Fibroblast of lung (primary cell): ENCODE results near the gene SGTA. TPM values are rescaled to one million over a fixed set of nuclear protein-coding genes. Genes with fewer than 3 reads are reported as not detected.

Experiments
- DNase-seq, 2 donors: peaks; one replicate each; pipeline versions ENCODE4 v3.0.0 to v3.0.0-alpha.2; 2010; ENCODE audit warnings: low read depth in 2 of 2
- H2AFZ ChIP-seq: 2 replicates; pipeline ENCODE4 v1.5.1; 2012; ENCODE audit warnings: low read length, control low read depth, inconsistent platforms
- H3K27ac ChIP-seq: 2 replicates; pipeline ENCODE4 v1.5.1; 2011; ENCODE audit warnings: low read length, control low read depth; ENCODE audit not compliant: insufficient read depth
- H3K27me3 ChIP-seq: 2 replicates; pipeline ENCODE4 v1.5.1; 2011; ENCODE audit warnings: mild to moderate bottlenecking, low read length; ENCODE audit not compliant: control insufficient read depth, insufficient read depth
- H3K36me3 ChIP-seq: 2 replicates; pipeline ENCODE4 v1.5.1; 2011; ENCODE audit warnings: low read length; ENCODE audit not compliant: control insufficient read depth, insufficient read depth
- H3K4me1 ChIP-seq: 2 replicates; pipeline ENCODE4 v1.5.1; 2011; ENCODE audit warnings: low read length; ENCODE audit not compliant: control insufficient read depth, insufficient read depth; ENCODE audit errors: extremely low read depth
- H3K4me2 ChIP-seq: 2 replicates; pipeline ENCODE4 v1.5.1; 2011; ENCODE audit warnings: low read length, control low read depth; ENCODE audit not compliant: insufficient read depth; ENCODE audit errors: extremely low read depth
- H3K4me3 ChIP-seq, 4 experiments: fragments of 200-600 bp in 1 of 4; sonication (generic) in 1 of 4; replicated peaks in 1 of 4; 2 replicates each; pipeline ENCODE4 v1.5.1; 2011 to 2016; ENCODE audit warnings: low read length in 4 of 4, low read depth in 3 of 4, mild to moderate bottlenecking in 3 of 4, control low read depth in 2 of 4, inconsistent platforms in 1 of 4, mixed read lengths in 1 of 4; ENCODE audit not compliant: insufficient read depth in 1 of 4; ENCODE audit errors: control extremely low read depth in 1 of 4
- H3K79me2 ChIP-seq: 2 replicates; pipeline ENCODE4 v1.5.1; 2012; ENCODE audit warnings: mild to moderate bottlenecking, low read length, inconsistent platforms; ENCODE audit not compliant: control insufficient read depth, insufficient read depth
- H3K9ac ChIP-seq: 2 replicates; pipeline ENCODE4 v1.5.1; 2011; ENCODE audit warnings: mild to moderate bottlenecking, low read length, control low read depth; ENCODE audit not compliant: insufficient read depth
- H3K9me3 ChIP-seq: 2 replicates; pipeline ENCODE4 v1.5.1; 2012; ENCODE audit warnings: low read depth, low read length; ENCODE audit not compliant: control insufficient read depth, insufficient read depth
- H4K20me1 ChIP-seq: 2 replicates; pipeline ENCODE4 v1.5.1; 2011; ENCODE audit warnings: low read length; ENCODE audit not compliant: control insufficient read depth, insufficient read depth; ENCODE audit errors: extremely low read depth
- EZH2 ChIP-seq: IDR thresholded peaks from 2 replicates; pipeline ENCODE4 v1.5.1; 2012; ENCODE audit warnings: low read length, control low read depth, mild to moderate bottlenecking; ENCODE audit errors: missing control alignments
- polyA plus RNA-seq, 2 donors: library from polyadenylated mRNA; depleted of rRNA in 1 of 2; stranded (reverse) in 1 of 2; unstranded in 1 of 2; fragments of >200 nt; gene quantifications; 2 replicates each; pipeline ENCODE4 v1.2.1, GENCODE V29; 2011 to 2012; ENCODE audit warnings: missing spikeins in 1 of 2
- total RNA-seq: library from RNA; depleted of rRNA; stranded (reverse); fragments of >200 nt; gene quantifications from 2 replicates; pipeline ENCODE4 v1.2.1, GENCODE V29; 2014
- TF ChIP-seq, protein P1 (sequence below), 2 donors: IDR thresholded peaks in 1 of 2; conservative IDR thresholded peaks in 1 of 2; 1 replicate in 1 of 2; 2 replicates in 1 of 2; pipeline ENCODE4 v1.5.1; 2011 to 2012; ENCODE audit warnings: low read length in 2 of 2, control low read depth in 1 of 2, inconsistent platforms in 1 of 2, low read depth in 1 of 2, mild to moderate bottlenecking in 1 of 2

The SGTA gene
- total and polyA plus RNA-seq, 2 donors (not counting 1 experiment from before 2014, with no cell fraction given) = 26.8 to 33.4 TPM

DNA sequence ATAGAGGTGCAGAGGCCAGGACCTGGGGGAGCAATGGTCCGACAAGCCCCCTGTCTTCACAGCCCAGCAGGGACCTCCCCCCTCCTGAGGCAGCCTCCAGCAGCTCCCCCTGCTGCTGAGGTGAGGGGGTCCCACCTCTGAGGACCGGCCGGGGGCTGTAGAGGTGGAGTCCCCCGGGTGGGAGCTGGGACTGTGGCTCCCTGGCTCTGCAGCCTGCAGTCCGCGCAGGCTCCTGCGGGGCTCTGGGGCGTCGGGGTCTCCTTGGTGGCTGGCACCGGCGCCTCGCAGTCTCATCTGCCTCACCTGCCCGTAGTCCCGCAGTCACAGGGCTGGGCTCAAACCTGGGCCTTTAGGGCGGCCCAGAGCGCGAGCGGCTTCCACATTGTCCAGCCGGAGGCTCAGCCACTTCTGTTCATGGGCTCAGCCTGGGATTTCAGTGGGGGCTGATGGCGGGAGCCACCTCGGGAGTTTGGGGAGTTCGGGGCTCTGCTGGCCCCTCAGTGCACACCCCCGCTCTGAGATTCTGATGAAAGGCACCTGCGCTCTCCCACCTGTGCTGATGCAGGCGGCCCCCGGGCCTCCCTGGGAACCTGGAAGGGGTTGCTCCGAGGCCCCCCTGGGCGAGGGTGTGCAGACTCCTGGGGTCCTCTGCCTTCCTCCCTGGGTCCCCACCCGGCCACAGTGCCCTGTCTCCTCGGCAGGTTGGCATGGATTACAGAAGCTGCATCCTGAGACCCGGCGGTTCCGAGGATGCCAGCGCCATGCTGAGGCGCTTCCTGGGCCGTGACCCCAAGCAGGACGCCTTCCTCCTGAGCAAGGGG is 29.6 kb upstream of the SGTA start:
- no peaks in the 10 kb centered on the region for H3K79me2 ChIP-seq
- no peak overlapping the region for H3K4me2 ChIP-seq
- no peak overlapping the region for H3K27ac ChIP-seq
- no peak overlapping the region for H3K9ac ChIP-seq
- H3K4me3 ChIP-seq = no peak overlapping the region
- no peaks in the 10 kb centered on the region for H3K4me1 ChIP-seq
- no peaks in the 10 kb centered on the region for H4K20me1 ChIP-seq
- no peak for DNase-seq
- TF ChIP-seq, protein P1, sequence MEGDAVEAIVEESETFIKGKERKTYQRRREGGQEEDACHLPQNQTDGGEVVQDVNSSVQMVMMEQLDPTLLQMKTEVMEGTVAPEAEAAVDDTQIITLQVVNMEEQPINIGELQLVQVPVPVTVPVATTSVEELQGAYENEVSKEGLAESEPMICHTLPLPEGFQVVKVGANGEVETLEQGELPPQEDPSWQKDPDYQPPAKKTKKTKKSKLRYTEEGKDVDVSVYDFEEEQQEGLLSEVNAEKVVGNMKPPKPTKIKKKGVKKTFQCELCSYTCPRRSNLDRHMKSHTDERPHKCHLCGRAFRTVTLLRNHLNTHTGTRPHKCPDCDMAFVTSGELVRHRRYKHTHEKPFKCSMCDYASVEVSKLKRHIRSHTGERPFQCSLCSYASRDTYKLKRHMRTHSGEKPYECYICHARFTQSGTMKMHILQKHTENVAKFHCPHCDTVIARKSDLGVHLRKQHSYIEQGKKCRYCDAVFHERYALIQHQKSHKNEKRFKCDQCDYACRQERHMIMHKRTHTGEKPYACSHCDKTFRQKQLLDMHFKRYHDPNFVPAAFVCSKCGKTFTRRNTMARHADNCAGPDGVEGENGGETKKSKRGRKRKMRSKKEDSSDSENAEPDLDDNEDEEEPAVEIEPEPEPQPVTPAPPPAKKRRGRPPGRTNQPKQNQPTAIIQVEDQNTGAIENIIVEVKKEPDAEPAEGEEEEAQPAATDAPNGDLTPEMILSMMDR (conservative IDR thresholded peaks at IDR 0.05 in 1 of 2, IDR thresholded peaks at IDR 0.05 in 1 of 2; ENCODE audit: low read depth in 1 of 2, low read length in 2 of 2) = no peak
- no peak for TF ChIP-seq EZH2
- peaks cover 4% of the 10 kb centered on the region for H3K36me3 ChIP-seq
- H3K9me3 ChIP-seq = no peaks in the 10 kb centered on the region
- no peak overlapping the region for H2AFZ ChIP-seq
- no peaks in the 10 kb centered on the region for H3K27me3 ChIP-seq

DNA sequence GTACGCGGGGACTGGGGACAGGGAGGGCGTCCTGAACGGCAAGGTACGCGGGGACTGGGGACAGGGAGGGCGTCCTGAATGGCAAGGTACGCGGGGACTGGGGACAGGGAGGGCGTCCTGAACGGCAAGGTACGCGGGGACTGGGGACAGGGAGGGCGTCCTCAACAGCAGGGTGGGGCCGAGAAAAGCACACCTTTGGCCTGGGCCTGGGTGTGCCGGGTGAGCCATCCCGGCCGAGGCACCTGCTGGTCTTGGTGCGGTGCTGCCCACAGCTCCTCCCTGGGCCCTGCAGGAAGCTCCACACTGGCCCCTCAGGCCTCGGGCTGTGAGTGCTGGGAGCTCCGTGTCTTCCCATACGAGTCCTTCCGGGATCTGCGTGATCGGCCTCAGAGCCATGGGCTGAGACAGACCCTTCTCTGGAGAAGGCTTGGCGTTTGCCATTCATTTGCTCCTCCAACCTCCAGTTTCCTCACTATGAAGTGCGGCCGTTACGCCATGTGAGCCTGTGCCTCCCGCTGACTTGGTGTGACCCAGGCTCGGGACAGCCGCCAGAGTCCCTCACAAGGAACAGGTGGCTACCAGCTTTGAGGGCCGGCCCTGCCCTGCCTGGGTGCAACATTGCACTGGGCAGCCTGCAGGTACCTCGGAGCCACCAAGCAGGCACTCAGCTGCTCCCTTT is 28.8 kb upstream of the SGTA start:
- TF ChIP-seq EZH2 = no peak
- TF ChIP-seq, protein P1 (conservative IDR thresholded peaks at IDR 0.05 in 1 of 2, IDR thresholded peaks at IDR 0.05 in 1 of 2; ENCODE audit: low read depth in 1 of 2, low read length in 2 of 2) = no peak
- no peak overlapping the region for H2AFZ ChIP-seq
- H3K79me2 ChIP-seq = no peaks in the 10 kb centered on the region
- H3K36me3 ChIP-seq = peaks cover 10% of the 10 kb centered on the region
- no peak overlapping the region for H3K4me2 ChIP-seq
- no peak overlapping the region for H3K9ac ChIP-seq
- H3K9me3 ChIP-seq = no peaks in the 10 kb centered on the region
- no peaks in the 10 kb centered on the region for H4K20me1 ChIP-seq
- H3K27ac ChIP-seq = no peak overlapping the region
- H3K27me3 ChIP-seq = no peaks in the 10 kb centered on the region
- no peaks in the 10 kb centered on the region for H3K4me1 ChIP-seq
- H3K4me3 ChIP-seq = no peak overlapping the region
- DNase-seq = no peak

DNA sequence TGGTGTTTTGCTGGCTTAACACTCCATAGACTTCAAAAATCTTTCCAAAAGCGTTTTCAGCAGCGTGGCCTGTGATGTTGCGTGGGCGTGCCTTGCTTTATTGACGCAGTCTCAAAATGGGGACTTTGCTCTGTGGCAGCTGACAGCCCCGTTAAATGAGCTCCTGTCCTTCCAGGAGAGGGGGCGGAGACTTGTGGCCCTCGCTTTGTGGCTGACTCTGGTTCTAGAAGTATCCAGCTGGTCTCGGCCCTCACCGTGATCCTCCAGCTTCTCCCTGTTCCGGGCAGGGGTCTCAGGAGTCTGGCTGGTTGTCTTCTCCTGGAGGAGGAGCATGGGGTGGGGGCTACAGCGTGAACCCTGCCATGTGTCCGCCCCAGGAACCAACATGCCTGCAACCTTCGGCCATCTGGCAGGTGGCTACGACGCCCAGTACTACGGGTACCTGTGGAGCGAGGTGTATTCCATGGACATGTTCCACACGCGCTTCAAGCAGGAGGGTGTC is 28.2 kb upstream of the SGTA start:
- TF ChIP-seq, protein P1 (conservative IDR thresholded peaks at IDR 0.05 in 1 of 2, IDR thresholded peaks at IDR 0.05 in 1 of 2; ENCODE audit: low read depth in 1 of 2, low read length in 2 of 2) = no peak
- no peak for TF ChIP-seq EZH2
- Histone ChIP-seq H4K20me1 (no peaks in the 10 kb centered on the region), H3K4me1 (no peaks in the 10 kb centered on the region), H3K27ac (no peak overlapping the region), H3K79me2 (no peaks in the 10 kb centered on the region), H3K9me3 (no peaks in the 10 kb centered on the region), H3K27me3 (no peaks in the 10 kb centered on the region), H3K36me3 (peaks cover 14% of the 10 kb centered on the region), H3K4me2 (no peak overlapping the region), H3K4me3 (no peak overlapping the region), H2AFZ (no peak overlapping the region), H3K9ac (no peak overlapping the region)
- DNase-seq = no peak
